ENCODE measurements around the gene ST8SIA4.

- TF ChIP-seq CTCF (IDR thresholded peaks at IDR 0.05 in 2 of 3, conservative IDR thresholded peaks at IDR 0.05 in 1 of 3; ENCODE audit: borderline replicate concordance in 1 of 3, insufficient read depth in 1 of 3, low read depth in 2 of 3, low read length in 2 of 3) (no peak), SRF (IDR thresholded peaks at IDR 0.05; ENCODE audit: low read depth) (no peak), CBX3 (IDR thresholded peaks at IDR 0.05; ENCODE audit: low read depth) (no peak), EZH2phosphoT487 (IDR thresholded peaks at IDR 0.05; ENCODE audit: borderline replicate concordance) (no peak), EZH2 (IDR thresholded peaks at IDR 0.05) (no peak), YY1 (IDR thresholded peaks at IDR 0.05; ENCODE audit: extremely low read depth, insufficient replicate concordance, low read depth, low read length) (no peak), ZNF274 (IDR thresholded peaks at IDR 0.05; ENCODE audit: low read depth, low read length) (no peak), SIN3A (IDR thresholded peaks at IDR 0.05; ENCODE audit: low read depth) (no peak)
Measured at GRCh38 chr5:100846772-100847171, 56.3 kb downstream of the ST8SIA4 start.
